Activated CD8-positive, alpha-beta memory T cell treated with anti-CD3 and anti-CD28 coated beads for 1 hour (primary cell): ENCODE results near the gene PHC2.

ENCODE experiments used
- DNase-seq, 2 donors: peaks; one replicate each; pipeline ENCODE4 v3.0.0-alpha.2; 2020; ENCODE audit warnings: low read depth in 1 of 2; ENCODE audit errors: extremely low read depth in 1 of 2

The PHC2 gene

DNA sequence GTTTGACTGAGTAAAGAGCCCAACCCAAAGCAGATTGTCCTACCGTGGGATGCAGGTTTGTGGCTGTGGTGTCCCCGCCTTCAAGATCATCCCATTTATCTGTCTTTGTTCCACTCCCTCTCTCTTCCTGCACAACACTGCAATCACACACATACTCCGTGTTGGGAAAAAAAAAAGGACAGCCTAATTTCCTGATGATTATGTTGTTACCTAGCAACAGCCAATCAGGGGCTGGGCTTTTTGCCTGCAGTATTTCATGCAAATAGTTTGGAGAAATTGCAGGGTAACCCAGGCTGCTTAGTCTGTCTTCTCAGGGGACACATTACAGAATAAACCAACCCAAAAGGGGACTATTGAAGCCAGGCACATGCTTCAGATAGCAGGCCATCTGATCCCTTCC lies 38.3 kb downstream of the PHC2 start:
- DNase-seq = no peak

DNA sequence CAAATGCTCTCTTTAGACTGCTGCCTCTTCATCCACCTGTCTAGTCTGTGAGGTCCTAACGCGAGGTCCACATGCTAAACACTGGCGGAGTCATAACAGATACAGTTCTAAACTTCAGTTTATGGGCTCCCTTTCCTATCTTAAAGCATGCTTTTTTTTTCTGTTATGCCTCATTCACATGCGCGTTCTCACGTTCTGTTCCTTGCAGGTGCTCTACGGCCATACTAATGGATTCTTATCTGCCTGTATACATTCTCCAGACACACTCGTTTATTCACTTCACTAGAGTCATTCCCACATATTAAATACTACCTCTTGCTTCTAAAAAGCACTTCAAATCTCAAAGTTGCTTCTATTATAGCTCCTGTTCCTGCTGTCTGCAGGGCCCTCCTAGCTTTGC lies 38.7 kb downstream of the PHC2 start:
- no peak for DNase-seq

DNA sequence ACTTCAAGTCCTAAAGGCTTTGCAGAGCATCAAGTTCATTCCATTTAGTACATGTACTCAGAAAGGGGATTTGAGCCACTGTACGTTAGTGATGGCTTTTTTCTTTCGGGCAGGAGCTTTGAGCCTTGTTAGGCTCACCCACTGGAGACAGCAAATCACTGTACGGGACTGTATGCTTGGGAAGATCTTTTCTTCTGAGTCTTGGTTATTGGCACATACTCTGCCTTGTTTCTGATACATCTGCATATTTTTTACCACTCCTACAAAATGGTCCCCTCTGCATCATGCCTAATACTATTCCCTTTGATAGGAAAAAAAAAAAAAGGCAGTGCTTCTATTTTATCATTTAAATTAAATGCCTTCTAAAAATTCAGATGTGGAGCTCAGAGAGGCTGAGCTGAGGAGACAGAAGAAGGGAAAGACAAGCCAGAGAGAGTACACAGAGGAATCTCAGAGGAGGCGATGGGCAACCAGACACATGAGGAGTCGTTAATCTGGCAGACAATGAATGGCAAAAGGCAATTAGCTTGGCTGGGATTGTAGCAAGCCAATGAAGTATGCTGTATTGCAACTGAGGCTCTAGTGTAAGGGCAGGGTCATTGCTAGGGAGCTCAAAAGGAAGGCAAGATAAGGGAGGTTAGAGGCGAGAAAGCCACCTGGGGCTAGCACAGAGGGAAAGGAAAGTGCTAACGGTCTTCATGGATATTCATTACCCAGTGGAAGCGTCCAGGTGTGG lies 39.4 kb downstream of the PHC2 start:
- no peak for DNase-seq

DNA sequence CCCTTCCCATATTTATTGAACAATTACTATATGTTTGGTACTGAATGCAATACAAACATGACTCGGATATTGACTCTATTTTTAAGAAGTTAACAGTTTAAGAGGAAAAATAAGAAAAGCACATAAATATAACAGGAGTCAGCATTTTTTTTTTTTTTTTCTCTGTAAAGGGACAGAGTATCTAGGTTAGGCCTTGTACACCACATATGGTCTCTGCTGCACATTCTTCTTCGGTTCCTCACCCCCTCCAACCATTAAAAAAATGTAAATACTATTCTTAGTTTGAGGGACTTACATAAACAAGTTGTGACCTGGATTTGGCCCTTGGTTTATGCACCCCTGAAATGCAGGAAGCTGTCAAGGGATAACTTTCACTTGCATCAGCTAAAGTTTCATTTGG lies 40.4 kb downstream of the PHC2 start:
- no peak for DNase-seq

DNA sequence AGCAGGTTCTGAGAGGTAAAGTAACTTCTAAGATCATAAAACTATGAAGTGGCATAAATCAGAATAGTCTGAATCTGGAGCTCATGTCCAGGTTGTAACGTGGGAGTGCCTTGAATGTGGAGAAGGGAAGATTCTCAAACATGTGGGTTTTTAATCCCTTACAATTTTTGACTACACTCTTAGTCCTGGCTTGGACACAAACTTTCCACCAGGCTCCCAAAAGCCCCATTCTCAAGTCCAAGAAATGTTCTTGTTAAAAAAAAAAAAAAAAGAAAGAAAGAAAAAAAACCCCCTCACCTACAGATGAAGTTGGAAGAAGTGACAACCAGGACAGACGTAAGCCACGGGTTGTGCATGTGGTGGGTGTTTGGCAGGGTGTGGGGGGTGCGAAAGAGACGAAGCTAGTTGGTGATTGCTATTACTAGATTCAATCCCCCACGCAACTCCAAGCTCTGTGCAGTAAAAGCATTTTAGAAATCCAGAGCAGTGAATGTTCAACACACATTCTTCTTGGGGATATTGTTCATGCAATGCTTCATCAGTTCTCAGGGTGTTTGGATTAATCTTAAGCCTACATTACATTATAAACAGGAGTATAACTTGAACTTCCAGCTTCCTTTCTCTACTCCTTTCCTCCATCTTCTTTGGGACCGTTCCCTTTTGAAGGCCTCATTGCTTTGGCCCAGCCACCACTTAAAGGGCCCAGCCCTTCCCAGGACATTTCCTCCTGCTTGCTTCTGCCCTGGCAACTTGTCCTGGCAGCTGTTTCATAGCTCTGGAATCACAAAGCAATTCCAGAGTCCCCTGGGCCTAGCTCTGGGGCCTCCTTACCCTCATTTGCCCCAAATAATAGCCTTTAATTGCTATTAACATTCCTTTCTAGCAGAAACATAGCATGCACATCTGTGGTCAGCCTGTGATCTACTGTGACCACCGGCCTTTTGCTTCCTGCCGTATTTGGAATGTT lies 41.8 kb downstream of the PHC2 start:
- no peak for DNase-seq

DNA sequence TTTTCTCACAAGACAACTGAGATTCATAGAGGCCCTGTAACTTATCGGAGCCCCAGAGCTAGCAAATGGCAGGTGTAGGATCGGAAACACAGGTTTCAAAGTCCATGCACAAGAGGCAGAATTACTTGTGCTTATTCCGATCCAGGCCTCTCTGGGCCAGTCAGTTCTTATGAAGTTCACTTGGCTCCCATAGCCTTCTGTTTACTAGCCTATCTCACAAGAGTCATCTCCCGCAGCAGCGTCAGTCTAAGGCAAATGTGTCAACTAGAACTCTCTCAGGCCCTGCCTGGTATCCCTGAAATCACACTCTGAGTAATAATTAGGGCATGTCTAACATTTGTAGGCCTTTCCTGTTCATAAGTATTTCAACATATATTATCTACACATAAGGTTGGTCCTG lies 43.3 kb downstream of the PHC2 start:
- DNase-seq = no peak

DNA sequence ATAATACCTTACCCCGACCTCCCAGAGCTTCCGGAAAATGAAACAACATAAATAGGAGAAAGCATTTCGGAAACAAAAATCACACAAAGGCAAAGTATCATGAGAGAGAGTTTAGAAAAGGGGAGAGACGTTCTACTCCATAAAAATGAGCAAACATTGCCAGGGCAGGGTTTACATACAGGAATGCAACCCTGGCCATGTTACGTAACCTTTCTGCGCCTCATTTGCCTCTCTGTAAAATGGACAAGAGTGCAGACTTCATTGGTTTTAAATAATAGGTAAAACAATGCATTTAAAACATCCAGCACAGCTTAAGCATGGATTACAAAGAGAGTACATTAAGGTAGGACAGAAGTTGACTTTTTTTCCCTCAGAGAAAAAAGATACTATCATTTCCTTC lies 45.6 kb downstream of the PHC2 start:
- DNase-seq = no peak

DNA sequence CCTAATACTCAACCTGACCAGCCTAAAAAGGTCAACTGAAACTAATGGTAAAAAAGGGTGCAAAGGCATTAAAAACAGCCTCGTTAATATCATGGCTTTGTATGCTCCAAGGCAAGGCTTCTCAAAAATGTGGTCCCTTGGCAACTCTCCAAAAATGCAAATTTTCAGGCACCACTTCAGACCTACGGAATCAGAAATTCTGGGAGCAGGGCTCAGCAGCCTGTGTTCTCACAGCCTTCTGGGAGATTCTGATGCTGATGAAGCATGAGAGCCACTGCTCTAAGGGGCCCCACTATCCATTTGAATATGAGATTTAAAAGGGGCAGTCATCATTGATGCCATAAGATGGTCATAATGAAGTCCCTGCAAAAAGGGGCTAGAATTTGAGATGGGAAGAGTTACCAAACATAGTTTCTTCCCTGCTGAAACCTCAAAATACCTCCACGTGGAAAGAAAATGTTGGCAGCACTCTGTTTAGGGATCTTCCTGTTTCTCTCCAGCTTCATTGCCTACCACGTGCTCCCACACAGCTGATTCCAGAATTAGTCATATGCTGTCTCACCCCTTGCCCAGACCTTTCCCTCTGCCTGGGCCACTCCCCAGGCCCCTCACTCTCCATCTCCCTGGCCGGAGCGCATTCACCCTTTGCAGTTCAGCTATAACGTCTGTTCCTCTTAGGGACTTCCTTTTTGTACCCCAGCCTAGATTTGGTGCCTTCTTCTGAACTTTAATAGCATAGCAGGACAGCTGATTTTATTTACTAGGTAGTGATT lies 46.7 kb downstream of the PHC2 start:
- DNase-seq = no peak

DNA sequence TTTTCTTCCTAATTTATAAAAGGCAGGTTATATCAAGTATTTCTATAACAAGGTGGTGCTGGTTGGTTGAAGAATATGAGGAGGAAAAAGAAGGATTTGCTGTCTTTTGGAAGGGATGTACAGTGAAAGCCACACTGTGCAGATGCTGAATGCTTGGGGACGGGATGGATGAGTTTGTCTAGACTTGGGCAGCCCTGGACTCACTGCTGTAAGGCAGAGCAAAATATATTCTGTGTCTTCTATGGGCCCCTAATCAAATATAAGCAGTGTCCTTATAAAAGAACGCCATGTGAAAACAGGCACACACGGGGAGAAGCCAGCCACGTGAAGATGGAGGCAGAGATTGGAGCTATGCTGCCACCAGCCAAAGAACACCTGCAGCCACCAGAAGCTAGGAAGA lies 47.4 kb downstream of the PHC2 start:
- DNase-seq = no peak

DNA sequence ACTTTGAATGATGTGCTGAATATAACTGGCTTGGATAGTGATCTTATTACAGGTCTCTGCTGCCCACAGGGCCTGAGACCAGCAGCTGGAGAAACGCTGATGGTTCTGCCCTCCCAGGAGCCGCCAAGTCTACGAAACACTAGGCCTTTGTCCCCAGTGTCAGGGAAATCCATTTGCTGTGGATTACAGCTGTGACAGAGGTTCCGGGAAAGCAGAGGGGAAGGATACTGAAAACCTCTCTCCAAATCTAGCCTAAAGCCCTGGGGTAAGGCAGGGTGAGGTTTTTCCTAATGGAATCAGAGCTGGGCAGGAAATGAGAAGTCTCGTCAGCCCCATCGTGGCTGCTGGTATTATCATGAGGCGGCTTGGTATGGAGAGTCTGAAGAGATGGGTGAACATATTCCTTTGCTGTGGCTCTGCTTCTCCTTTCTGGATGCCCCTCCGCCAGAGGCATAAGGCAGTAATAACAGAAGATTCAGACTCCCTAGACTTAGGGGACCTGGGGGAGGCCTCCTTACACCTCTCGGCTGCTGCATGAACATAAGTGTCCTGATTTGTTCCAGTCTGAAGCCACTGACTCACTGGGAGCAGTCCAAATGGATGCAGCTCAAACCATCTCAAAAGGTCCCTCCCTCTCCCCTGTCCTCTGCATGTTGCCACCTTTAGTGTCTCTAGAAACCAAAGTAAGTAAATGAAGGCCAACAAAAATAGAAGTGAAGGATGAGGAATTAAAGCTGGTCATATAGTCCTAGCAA lies 48.1 kb downstream of the PHC2 start:
- DNase-seq = no peak

DNA sequence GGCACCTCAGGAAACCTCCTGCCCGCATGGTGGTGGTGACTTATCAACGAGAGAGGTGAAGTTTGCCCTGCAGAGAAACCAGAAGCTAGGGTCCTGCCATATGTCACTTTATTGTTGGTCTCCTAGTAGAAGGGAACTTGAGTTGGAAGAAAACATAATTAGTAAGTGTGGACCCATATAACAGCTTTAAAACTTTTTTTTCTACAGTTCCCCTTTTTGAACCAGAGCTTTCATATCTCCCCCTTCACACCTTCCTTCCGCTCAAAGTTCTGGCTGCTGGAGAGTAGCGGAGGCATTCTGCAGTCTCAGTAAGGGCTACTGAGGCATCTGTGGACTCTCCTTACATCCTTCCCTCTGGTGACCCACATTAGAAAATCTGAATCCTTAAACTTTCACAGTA lies 48.9 kb downstream of the PHC2 start:
- no peak for DNase-seq

DNA sequence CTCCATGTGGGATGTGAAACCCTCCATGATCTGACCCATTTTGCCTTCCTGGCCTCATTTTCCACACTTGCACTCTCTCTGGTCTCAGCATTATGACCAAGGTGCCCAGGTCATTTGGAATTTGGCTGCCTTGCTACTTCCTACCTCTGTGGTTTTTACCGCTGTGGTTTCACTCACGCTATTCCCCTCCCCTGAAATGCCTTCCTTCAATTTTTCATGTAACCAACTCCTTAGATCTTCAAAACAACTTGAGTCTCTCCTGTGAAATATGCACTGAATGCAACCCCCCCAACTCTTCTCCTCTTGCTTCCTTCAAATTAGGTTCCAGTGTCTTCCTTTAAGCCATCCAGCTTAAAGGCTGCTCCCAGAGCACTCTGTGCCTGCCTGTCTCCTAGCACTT lies 50.1 kb downstream of the PHC2 start:
- no peak for DNase-seq

DNA sequence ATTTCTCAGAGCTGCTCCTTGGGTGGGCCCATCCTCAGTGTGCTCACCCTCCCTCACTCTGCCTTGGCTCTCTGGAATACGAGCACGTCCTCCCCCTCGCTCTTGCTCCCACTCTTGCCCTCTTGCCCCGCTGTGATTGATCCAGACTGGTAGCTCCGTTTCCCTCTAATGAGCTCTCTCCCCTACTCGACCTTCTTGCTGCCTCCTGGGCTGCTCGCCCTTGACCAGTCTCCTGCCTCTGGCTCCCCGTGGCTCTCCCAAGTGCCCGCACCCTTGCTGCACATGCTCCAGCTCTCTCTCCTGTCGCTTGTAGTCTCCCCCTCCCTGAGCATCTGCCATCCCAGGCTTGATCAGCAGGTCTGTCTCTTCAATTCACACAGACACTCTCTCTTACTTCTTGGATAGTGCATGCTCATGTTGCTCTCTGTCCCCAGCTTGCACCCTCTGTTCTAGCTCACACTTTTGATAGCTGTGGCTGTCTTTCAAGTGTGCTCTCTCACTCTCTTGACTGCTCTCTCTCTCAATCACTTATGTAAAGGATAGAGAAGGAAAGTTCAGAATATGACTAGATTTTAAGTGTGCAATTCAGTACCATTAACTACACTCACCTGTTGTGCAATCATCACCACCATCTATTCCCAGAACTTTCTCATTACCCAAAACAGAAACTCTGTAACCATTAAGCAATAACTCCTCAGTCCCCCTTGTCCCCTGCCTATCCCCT lies 51.1 kb downstream of the PHC2 start:
- no peak for DNase-seq

DNA sequence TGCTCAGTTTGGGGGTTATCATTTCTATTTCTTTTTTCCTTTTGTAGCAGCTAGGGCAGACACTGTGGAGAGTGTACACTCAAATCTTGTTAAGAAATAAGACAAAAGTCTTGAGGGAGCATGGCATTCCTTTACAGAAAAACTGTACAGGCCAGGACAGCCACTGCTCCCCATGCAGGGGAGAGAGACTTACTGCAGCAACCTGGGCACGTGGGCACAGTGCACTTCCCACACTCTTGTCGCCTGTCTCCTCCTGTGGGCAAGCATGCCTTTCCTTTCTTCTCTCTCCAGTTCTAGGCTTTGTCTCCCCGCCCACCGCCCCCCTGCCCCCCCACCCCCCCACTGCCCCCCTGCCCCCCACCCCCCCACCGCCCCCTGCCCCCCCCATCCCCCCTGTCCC lies 51.9 kb downstream of the PHC2 start:
- DNase-seq = no peak

DNA sequence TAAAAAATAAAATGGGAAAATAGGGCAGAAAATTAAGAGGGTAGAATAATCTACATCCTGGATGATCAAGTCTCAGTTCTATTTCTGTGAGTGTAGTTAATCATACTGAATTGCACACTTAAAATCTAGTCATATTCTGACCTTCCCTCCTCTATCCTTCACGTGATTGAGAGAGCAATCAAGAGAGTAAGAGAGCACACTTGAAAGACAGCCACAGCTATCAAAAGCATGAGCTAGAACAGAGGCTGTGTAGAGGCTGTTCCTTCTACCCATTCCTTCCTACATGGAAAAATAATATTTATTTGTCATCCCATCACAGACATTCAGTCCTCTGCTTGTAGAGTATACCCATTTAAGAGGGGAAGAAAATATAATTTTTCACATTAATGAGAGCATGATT lies 52.4 kb downstream of the PHC2 start:
- no peak for DNase-seq

DNA sequence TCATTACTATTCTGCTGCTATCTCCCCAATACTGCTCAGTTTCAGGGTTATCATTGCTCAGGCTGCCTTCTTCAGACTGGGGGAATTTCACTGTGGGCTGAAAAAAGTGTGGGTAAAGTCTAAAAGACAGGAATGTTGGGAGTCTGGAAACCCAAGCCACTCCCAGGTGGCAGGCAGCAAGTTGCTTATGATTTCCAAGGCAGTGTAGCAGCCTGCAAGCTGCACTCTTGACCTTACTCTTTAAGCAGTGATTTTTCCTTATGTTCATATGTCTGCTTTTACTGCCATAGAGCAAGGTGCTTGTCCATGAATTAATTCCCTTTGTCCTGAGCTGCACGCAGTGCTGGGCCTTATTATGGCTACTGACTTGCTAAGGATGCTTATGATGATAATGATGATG lies 53.1 kb downstream of the PHC2 start:
- no peak for DNase-seq

DNA sequence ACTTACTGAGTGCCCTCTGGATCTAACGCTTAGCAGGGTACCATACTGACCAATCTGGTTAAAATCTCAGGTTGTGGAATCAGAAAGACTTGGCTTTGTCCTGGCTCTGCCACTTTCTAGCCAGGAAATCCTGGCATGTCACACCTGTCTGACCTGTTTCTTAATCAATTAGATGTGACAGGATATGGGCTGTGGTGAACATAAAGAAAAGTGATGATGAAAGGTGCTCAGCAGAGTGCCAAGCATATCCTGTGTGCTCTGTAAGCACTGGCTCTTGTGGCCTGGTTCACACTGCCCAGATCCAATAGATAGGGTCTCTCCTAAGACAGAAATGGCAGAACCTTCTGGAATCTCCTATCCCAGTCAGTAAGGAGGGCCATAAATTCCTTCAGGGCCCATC lies 53.9 kb downstream of the PHC2 start:
- no peak for DNase-seq

DNA sequence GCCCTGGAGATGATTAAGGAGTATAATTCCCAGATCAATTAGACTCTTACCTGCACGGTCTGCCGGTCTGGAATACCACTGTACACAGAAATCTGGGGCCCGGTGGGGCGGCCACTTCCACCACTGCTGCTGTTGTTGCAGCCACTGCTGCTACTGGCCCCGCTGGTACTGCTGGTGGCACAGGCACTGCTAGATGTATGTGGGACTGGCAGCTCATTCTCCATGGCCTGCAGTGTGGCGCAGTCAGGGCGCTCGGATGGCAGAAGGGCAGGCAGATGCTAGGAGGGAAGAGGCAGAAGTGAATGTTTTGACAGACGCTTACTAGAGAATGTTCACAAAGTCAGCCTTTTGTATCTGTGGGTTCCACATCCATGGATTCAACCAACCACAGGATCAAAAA lies 55.6 kb downstream of the PHC2 start:
- no peak for DNase-seq

DNA sequence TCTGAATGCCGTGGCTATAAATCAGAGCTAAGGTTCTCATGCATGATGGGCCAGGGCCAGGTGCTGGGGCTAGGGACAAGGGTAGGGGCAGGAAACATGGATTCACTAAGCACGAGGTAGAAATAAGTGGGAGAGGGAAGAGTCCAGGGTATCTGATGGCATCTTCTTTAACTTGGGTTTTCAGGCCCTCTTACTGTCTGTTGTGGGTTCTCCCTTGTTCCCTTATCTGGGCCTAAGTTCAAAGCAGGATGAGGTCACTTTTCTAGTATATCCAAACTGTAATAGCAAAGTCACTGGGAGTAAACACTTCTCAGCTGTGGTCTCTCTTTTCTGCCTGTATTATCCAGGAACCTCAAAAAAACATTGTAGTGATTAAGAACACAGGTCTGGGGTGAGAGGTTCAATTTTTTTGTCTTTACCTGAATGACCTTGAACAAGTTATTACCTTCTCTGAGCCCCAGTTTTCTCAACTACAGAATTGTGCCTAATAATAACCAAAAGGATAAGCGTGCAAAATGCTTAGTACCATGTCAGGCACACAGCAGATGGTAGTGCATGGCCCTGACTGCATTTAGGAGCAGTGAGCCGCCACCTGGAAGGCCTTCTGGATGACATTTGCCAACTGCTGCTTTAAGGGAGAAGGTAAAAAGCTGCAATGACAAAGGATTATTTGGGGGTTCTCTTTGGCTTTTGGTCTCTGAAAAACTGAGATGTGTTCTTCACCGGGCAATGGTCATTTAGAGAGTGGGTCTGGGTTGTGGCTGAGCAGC lies 56.4 kb downstream of the PHC2 start:
- no peak for DNase-seq
